Measurements from ENCODE around the gene S1PR3. TPM values are rescaled to one million over a fixed set of nuclear protein-coding genes. Genes with fewer than 3 reads are reported as not detected.

Gene S1PR3
- total RNA-seq, 4 donors from 2014 or later = 4.3 to 13.5 (median 5.6) TPM

- DNase-seq (ENCODE audit: low spot score in 2 of 2) = no peak
- Histone ChIP-seq H3K36me3 (no peaks in the 10 kb centered on the region), H3K27me3 (peaks cover 21% of the 10 kb centered on the region), H3K9me3 (no peaks in the 10 kb centered on the region), H3K27ac (no peak overlapping the region), H3K4me3 (no peak overlapping the region), H3K4me1 (peaks cover 37% of the 10 kb centered on the region)
- no peak for TF ChIP-seq EP300 (IDR thresholded peaks at IDR 0.05)
- TF ChIP-seq POLR2A (IDR thresholded peaks at IDR 0.05) = no peak
- no peak for TF ChIP-seq POLR2AphosphoS5 (IDR thresholded peaks at IDR 0.05)
- TF ChIP-seq CTCF (IDR thresholded peaks at IDR 0.05) = no peak
- 87% methylated on average over 6 of the region's 6 CpGs for WGBS
Measured at GRCh38 chr9:88995627-88996026, 4.4 kb downstream of the S1PR3 start.

DNA sequence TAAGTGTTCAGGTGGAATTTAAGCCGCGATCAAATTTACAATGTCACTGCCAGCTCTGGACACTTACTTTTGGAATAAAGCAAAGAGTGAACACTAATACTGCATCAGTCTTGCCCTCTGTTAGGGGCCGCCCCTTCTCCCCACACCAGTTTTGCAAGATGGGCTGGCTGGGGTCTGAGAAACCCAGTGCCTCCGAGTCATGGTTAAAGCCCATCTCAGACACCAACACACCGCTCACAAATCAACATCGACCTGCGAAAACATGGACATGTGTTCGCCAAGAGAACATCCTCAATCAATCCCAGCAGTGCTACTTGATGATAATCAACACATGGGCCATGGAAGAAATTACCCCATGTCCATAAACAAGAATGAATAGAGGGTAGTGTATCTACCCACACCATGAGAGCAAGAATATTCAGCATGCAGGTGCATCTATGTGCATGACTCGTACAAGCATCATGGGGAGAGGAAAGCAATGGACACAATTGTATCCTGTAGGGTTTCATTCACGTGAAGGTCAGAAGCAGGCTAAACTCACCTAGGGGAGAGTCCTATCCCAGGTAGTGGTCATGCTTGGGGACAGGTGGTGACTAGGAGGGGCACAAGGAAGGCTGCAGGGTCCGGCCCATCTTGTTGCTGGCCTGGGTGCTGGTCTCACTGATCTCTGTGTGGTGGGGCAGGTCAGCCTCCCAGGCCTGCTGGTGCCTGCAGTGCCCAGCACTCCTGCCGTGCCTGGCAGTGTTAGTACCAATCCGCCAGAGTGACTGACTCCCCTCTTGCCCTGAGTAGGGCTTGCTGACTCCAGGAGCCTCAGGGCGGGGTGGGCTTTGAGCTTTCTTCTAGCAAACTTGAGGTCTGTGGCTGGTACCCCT lies 5.0 kb downstream of the S1PR3 start:
- Histone ChIP-seq H3K9me3 (no peaks in the 10 kb centered on the region), H3K4me1 (peaks cover 37% of the 10 kb centered on the region), H3K4me3 (no peak overlapping the region), H3K27me3 (peaks cover 16% of the 10 kb centered on the region), H3K27ac (no peak overlapping the region), H3K36me3 (no peaks in the 10 kb centered on the region)
- DNase-seq (ENCODE audit: low spot score in 2 of 2) = no peak
- TF ChIP-seq POLR2A (IDR thresholded peaks at IDR 0.05) (no peak), EP300 (IDR thresholded peaks at IDR 0.05) (no peak), POLR2AphosphoS5 (IDR thresholded peaks at IDR 0.05) (no peak), CTCF (IDR thresholded peaks at IDR 0.05) (no peak)
- 95% methylated on average over 11 of the region's 14 CpGs for WGBS

- WGBS = 79% methylated on average over 3 of the region's 4 CpGs
- TF ChIP-seq CTCF (IDR thresholded peaks at IDR 0.05) = no peak
- no peak for TF ChIP-seq POLR2AphosphoS5 (IDR thresholded peaks at IDR 0.05)
- TF ChIP-seq POLR2A (IDR thresholded peaks at IDR 0.05) = no peak
- no peak for TF ChIP-seq EP300 (IDR thresholded peaks at IDR 0.05)
- Histone ChIP-seq H3K4me3 (no peak overlapping the region), H3K4me1 (peaks cover 37% of the 10 kb centered on the region), H3K27ac (no peak overlapping the region), H3K27me3 (peaks cover 10% of the 10 kb centered on the region), H3K36me3 (no peaks in the 10 kb centered on the region), H3K9me3 (no peaks in the 10 kb centered on the region)
- DNase-seq (ENCODE audit: low spot score in 2 of 2) = no peak
Measured at GRCh38 chr9:88996921-88997235, 5.6 kb downstream of the S1PR3 start.

GRCh38 chr9:88997646-88998045 lies 6.4 kb downstream of the S1PR3 start:
- 90% methylated on average over 2 of the region's 8 CpGs for WGBS
- Histone ChIP-seq H3K4me3 (no peak overlapping the region), H3K9me3 (no peaks in the 10 kb centered on the region), H3K36me3 (no peaks in the 10 kb centered on the region), H3K27me3 (peaks cover 2% of the 10 kb centered on the region), H3K4me1 (peaks cover 29% of the 10 kb centered on the region), H3K27ac (no peak overlapping the region)
- TF ChIP-seq POLR2AphosphoS5 (IDR thresholded peaks at IDR 0.05) (no peak), CTCF (IDR thresholded peaks at IDR 0.05) (no peak), EP300 (IDR thresholded peaks at IDR 0.05) (no peak), POLR2A (IDR thresholded peaks at IDR 0.05) (no peak)
- no peak for DNase-seq (ENCODE audit: low spot score in 2 of 2)

DNA sequence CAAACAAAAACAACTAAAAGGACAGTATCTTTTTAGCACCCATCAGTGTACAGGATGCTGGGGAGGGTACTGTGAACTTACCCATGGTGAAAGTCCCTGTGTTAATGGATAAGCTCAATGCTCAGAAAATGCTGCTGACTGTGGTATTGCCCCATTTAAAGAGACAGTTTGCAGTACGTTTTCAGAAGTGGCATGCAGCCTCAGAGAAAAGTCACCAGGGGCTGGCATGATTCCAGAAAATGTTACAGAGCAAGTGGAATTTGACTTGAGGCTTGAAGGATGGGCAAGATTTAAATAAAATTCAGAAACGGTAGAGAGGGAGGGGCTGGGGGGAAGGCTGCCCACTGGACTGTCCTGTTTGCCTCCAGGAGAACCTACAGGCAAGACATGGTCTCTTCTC lies 7.2 kb downstream of the S1PR3 start:
- TF ChIP-seq CTCF (IDR thresholded peaks at IDR 0.05) = no peak
- no peak for TF ChIP-seq EP300 (IDR thresholded peaks at IDR 0.05)
- no peak for TF ChIP-seq POLR2AphosphoS5 (IDR thresholded peaks at IDR 0.05)
- no peak for TF ChIP-seq POLR2A (IDR thresholded peaks at IDR 0.05)
- Histone ChIP-seq H3K27me3 (no peaks in the 10 kb centered on the region), H3K4me1 (peaks cover 28% of the 10 kb centered on the region), H3K36me3 (no peaks in the 10 kb centered on the region), H3K4me3 (no peak overlapping the region), H3K27ac (no peak overlapping the region), H3K9me3 (no peaks in the 10 kb centered on the region)
- 22% methylated on average over 2 of the region's 2 CpGs for WGBS
- DNase-seq (ENCODE audit: low spot score in 2 of 2) = no peak
